ENCODE measurements around the gene SLC9A6. TPM values are rescaled to one million over a fixed set of nuclear protein-coding genes. Genes with fewer than 3 reads are reported as not detected.
"Not testable (repeated sequence)": the region's sequence is repeated elsewhere in the genome, so short reads cannot be mapped to it uniquely, and the experiment has no call there.

SLC9A6 gene
- total RNA-seq, 4 donors from 2014 or later: 13.5 to 26.3 (median 21.7) TPM

- WGBS, 2 donors (ENCODE audit: low coverage in 1 of 2): 91 to 100% methylated on average over 2 of the region's 2 CpGs
- in situ Hi-C loops (cut with MboI; ENCODE audit: low pct_ligation_motif_present in 1 of 4, low pct_unique_long_range_greater_than_20kb in 1 of 4, low sequenced_read_pairs in 3 of 4) (no loop called here), intact Hi-C loops (cut with DNase I; ENCODE audit: low total_unique reads) (no loop called here)
- no peak overlapping the region for H3K4me3 ChIP-seq
- no peak overlapping the region for H3K27ac ChIP-seq
- no peak for DNase-seq
- no peaks in the 10 kb centered on the region for H3K9me3 ChIP-seq
- H3K4me1 ChIP-seq: no peaks in the 10 kb centered on the region
- TF ChIP-seq EP300 (IDR thresholded peaks at IDR 0.05; ENCODE audit: low read depth) (no peak), POLR2AphosphoS5 (IDR thresholded peaks at IDR 0.05) (no peak), CTCF (IDR thresholded peaks at IDR 0.05) (no peak), POLR2A (IDR thresholded peaks at IDR 0.05) (no peak)
- no peaks in the 10 kb centered on the region for H3K36me3 ChIP-seq
- H3K27me3 ChIP-seq: no peaks in the 10 kb centered on the region
Observed at GRCh38 chrX:136086521-136086920, 101.3 kb downstream of the SLC9A6 start.

GRCh38 chrX:136091898-136092297 lies 106.7 kb downstream of the SLC9A6 start:
- in situ Hi-C loops (cut with MboI; ENCODE audit: low pct_ligation_motif_present in 1 of 4, low pct_unique_long_range_greater_than_20kb in 1 of 4, low sequenced_read_pairs in 3 of 4): not testable (repeated sequence)

GRCh38 chrX:136094962-136095361 lies 109.7 kb downstream of the SLC9A6 start:
- in situ Hi-C loops (cut with MboI; ENCODE audit: low pct_ligation_motif_present in 1 of 4, low pct_unique_long_range_greater_than_20kb in 1 of 4, low sequenced_read_pairs in 3 of 4): no loop called here
- intact Hi-C loops (cut with DNase I; ENCODE audit: low total_unique reads): no loop called here
- Histone ChIP-seq H3K4me1 (no peaks in the 10 kb centered on the region), H3K9me3 (no peaks in the 10 kb centered on the region), H3K27me3 (no peaks in the 10 kb centered on the region), H3K36me3 (no peaks in the 10 kb centered on the region), H3K27ac (no peak overlapping the region), H3K4me3 (no peak overlapping the region)
- DNase-seq: no peak
- whole genome bisulfite sequencing, 2 donors (ENCODE audit: low coverage in 1 of 2): 55 to 68% methylated on average over 2 to 3 of the region's 3 CpGs
- TF ChIP-seq CTCF (IDR thresholded peaks at IDR 0.05): no peak
- TF ChIP-seq EP300 (IDR thresholded peaks at IDR 0.05; ENCODE audit: low read depth): no peak
- TF ChIP-seq POLR2A (IDR thresholded peaks at IDR 0.05): no peak
- no peak for TF ChIP-seq POLR2AphosphoS5 (IDR thresholded peaks at IDR 0.05)

More at GRCh38 chrX:136091898-136092297, 106.7 kb downstream of the SLC9A6 start:
- intact Hi-C loops (cut with DNase I; ENCODE audit: low total_unique reads); DNase-seq; H3K4me3 ChIP-seq; H3K27ac ChIP-seq; H3K27me3 ChIP-seq; H3K4me1 ChIP-seq; H3K9me3 ChIP-seq; H3K36me3 ChIP-seq: not testable (repeated sequence)
- WGBS, 2 donors (ENCODE audit: low coverage in 1 of 2): 90% methylated on average over 6 of the region's 6 CpGs; no CpG with 5 or more reads in 1 of the 2 donors

Other genes with a start within 250 kb of the SLC9A6 start
- gene CT45A3, start 217.2 kb upstream of the SLC9A6 start, total RNA-seq: not detected
- gene CT45A5, start 199.9 kb upstream of the SLC9A6 start, total RNA-seq: not detected
- not detected for gene CT45A6, start 182.6 kb upstream of the SLC9A6 start, total RNA-seq
- gene CT45A2, start 165.4 kb upstream of the SLC9A6 start, total RNA-seq: not detected
- not detected for gene CT45A7, start 148.2 kb upstream of the SLC9A6 start, total RNA-seq
- not detected for gene CT45A8, start 130.9 kb upstream of the SLC9A6 start, total RNA-seq
- gene CT45A9, start 113.6 kb upstream of the SLC9A6 start, total RNA-seq: not detected
- gene CT45A10, start 92.0 kb upstream of the SLC9A6 start, total RNA-seq: not detected
- gene SAGE1, start 91.7 kb upstream of the SLC9A6 start, total RNA-seq: not detected
- gene MMGT1, start 11.4 kb upstream of the SLC9A6 start, total RNA-seq: 10 to 100 TPM in 3 of 4 donors, 1 to 10 TPM in 1; 2.0 to 27.0 (median 15.7) TPM
- 100 to 1,000 TPM; 139 to 617 (median 162) TPM for gene FHL1, start 162.1 kb downstream of the SLC9A6 start, total RNA-seq

Measured in transverse colon (tissue), 4 donors.